Glutamatergic neuron (in vitro differentiated cells): ENCODE data around the gene LGI4. TPM values are rescaled to one million over a fixed set of nuclear protein-coding genes. Genes with fewer than 3 reads are reported as not detected.

Source experiments
- DNase-seq: peaks from one replicate; pipeline ENCODE4 v3.0.0; 2022
- H3K27ac Mint-ChIP-seq: one replicate; pipeline ENCODE4 v1.8.0; 2020; ENCODE audit warnings: mild to moderate bottlenecking, mixed read lengths, inconsistent platforms; ENCODE audit not compliant: unreplicated experiment
- H3K27me3 Mint-ChIP-seq: one replicate; pipeline ENCODE4 v1.8.0; 2020; ENCODE audit warnings: mild to moderate bottlenecking, moderate library complexity, mixed read lengths, inconsistent platforms; ENCODE audit not compliant: unreplicated experiment
- H3K36me3 Mint-ChIP-seq: one replicate; pipeline ENCODE4 v1.8.0; 2020; ENCODE audit warnings: mild to moderate bottlenecking, mixed read lengths, inconsistent platforms; ENCODE audit not compliant: unreplicated experiment
- H3K4me1 Mint-ChIP-seq: one replicate; pipeline ENCODE4 v1.8.0; 2020; ENCODE audit warnings: mild to moderate bottlenecking, low read depth, mixed read lengths, inconsistent platforms; ENCODE audit not compliant: unreplicated experiment
- H3K4me3 Mint-ChIP-seq: one replicate; pipeline ENCODE4 v1.8.0; 2020; ENCODE audit warnings: mild to moderate bottlenecking, mixed read lengths, inconsistent platforms; ENCODE audit not compliant: unreplicated experiment
- H3K9me3 Mint-ChIP-seq: one replicate; pipeline ENCODE4 v1.8.0; 2020; ENCODE audit warnings: mild to moderate bottlenecking, moderate library complexity, mixed read lengths, inconsistent platforms; ENCODE audit not compliant: unreplicated experiment
- total RNA-seq: library from RNA; stranded (reverse); fragmentation: NEBNext Ultra II Directional; extraction: Animal tissue kit (Norgen Biotek cat#: 25700); gene quantifications from one replicate; pipeline ENCODE4 v1.2.1, GENCODE V29; 2021; ENCODE audit not compliant: unreplicated experiment
- TF ChIP-seq, protein P1 (sequence below): fragments of 200-600 bp; sonication (generic); IDR thresholded peaks from one replicate; pipeline ENCODE4 v1.5.0; 2021; ENCODE audit not compliant: partially characterized antibody, unreplicated experiment

Gene LGI4
- total RNA-seq, 1 donor from 2014 or later: 14.4 TPM

- peaks cover 14% of the 10 kb centered on the region for H3K9me3 Mint-ChIP-seq
- H3K27ac Mint-ChIP-seq: no peak overlapping the region
Observed at GRCh38 chr19:35119578-35120155, 15.2 kb downstream of the LGI4 start.

GRCh38 chr19:35119091-35119490 lies 15.8 kb downstream of the LGI4 start:
- no peak overlapping the region for H3K27ac Mint-ChIP-seq
- TF ChIP-seq, protein P1, sequence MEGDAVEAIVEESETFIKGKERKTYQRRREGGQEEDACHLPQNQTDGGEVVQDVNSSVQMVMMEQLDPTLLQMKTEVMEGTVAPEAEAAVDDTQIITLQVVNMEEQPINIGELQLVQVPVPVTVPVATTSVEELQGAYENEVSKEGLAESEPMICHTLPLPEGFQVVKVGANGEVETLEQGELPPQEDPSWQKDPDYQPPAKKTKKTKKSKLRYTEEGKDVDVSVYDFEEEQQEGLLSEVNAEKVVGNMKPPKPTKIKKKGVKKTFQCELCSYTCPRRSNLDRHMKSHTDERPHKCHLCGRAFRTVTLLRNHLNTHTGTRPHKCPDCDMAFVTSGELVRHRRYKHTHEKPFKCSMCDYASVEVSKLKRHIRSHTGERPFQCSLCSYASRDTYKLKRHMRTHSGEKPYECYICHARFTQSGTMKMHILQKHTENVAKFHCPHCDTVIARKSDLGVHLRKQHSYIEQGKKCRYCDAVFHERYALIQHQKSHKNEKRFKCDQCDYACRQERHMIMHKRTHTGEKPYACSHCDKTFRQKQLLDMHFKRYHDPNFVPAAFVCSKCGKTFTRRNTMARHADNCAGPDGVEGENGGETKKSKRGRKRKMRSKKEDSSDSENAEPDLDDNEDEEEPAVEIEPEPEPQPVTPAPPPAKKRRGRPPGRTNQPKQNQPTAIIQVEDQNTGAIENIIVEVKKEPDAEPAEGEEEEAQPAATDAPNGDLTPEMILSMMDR: no peak
- peaks cover 12% of the 10 kb centered on the region for H3K9me3 Mint-ChIP-seq
- H3K27me3 Mint-ChIP-seq: peaks cover 15% of the 10 kb centered on the region
- peaks cover 37% of the 10 kb centered on the region for H3K4me1 Mint-ChIP-seq
- H3K4me3 Mint-ChIP-seq: no peak overlapping the region
- H3K36me3 Mint-ChIP-seq: no peaks in the 10 kb centered on the region
- no peak for DNase-seq

More at GRCh38 chr19:35119578-35120155, 15.2 kb downstream of the LGI4 start:
- H3K27me3 Mint-ChIP-seq: peaks cover 15% of the 10 kb centered on the region
- TF ChIP-seq, protein P1: no peak
- DNase-seq: no peak
- no peak overlapping the region for H3K4me3 Mint-ChIP-seq
- no peaks in the 10 kb centered on the region for H3K36me3 Mint-ChIP-seq
- peaks cover 34% of the 10 kb centered on the region for H3K4me1 Mint-ChIP-seq

GRCh38 chr19:35118268-35119020 lies 16.4 kb downstream of the LGI4 start:
- DNase-seq: no peak
- Mint-ChIP-seq H3K36me3 (no peaks in the 10 kb centered on the region), H3K4me3 (no peak overlapping the region), H3K4me1 (peaks cover 35% of the 10 kb centered on the region), H3K9me3 (peaks cover 10% of the 10 kb centered on the region), H3K27ac (no peak overlapping the region), H3K27me3 (peaks cover 15% of the 10 kb centered on the region)
- TF ChIP-seq, protein P1: no peak

GRCh38 chr19:35117799-35118198 lies 17.1 kb downstream of the LGI4 start:
- Mint-ChIP-seq H3K4me1 (peaks cover 35% of the 10 kb centered on the region), H3K36me3 (no peaks in the 10 kb centered on the region), H3K4me3 (peak overlapping the region; percentile 50), H3K27me3 (peaks cover 15% of the 10 kb centered on the region), H3K27ac (peak overlapping the region; percentile 48), H3K9me3 (peaks cover 10% of the 10 kb centered on the region)
- TF ChIP-seq, protein P1: no peak
- DNase-seq: no peak

- H3K9me3 Mint-ChIP-seq: peaks cover 10% of the 10 kb centered on the region
- no peaks in the 10 kb centered on the region for H3K36me3 Mint-ChIP-seq
- H3K27me3 Mint-ChIP-seq: peaks cover 15% of the 10 kb centered on the region
- TF ChIP-seq, protein P1: no peak
- peak; percentile 53 for DNase-seq
- H3K4me3 Mint-ChIP-seq: peak overlapping the region; percentile 68
- H3K27ac Mint-ChIP-seq: peak overlapping the region; percentile 88
- peaks cover 35% of the 10 kb centered on the region for H3K4me1 Mint-ChIP-seq
Observed at GRCh38 chr19:35117116-35117515, 17.7 kb downstream of the LGI4 start.
